H1 (cell line): ENCODE measurements around the gene MITF. TPM values are rescaled to one million over a fixed set of nuclear protein-coding genes. Genes with fewer than 3 reads are reported as not detected.

ENCODE experiments used
- CBX8 ChIP-seq: fragments of 300-800, 300-1000 bp; sonication (generic); IDR thresholded peaks from 2 replicates; pipeline ENCODE4 v1.7.1; 2016; ENCODE audit warnings: low read depth, low read length, borderline replicate concordance
- CHD1 ChIP-seq: IDR thresholded peaks from 2 replicates; pipeline ENCODE4 v1.6.1; 2012; ENCODE audit warnings: low read depth, low read length, improper control_type of control experiment
- GABPA ChIP-seq: IDR thresholded peaks from 2 replicates; pipeline ENCODE4 v1.6.1; 2011; ENCODE audit warnings: mild to moderate bottlenecking, low read length, moderate library complexity, borderline replicate concordance; ENCODE audit not compliant: insufficient read depth
- POLR2A ChIP-seq, 2 experiments: IDR thresholded peaks; 1 replicate in 1 of 2; 2 replicates in 1 of 2; pipeline ENCODE4 v1.6.1; 2011; ENCODE audit warnings: low read depth in 2 of 2, low read length in 2 of 2, mild to moderate bottlenecking in 2 of 2; ENCODE audit errors: control extremely low read depth in 1 of 2
- RNF2 ChIP-seq: fragments of 200-900, 300-1000 bp; sonication (generic); IDR thresholded peaks from 2 replicates; pipeline ENCODE4 v1.7.1; 2016; ENCODE audit warnings: borderline replicate concordance, low read depth, mild to moderate bottlenecking, antibody characterized with exemption, low read length; ENCODE audit not compliant: poor library complexity, severe bottlenecking; ENCODE audit errors: missing control alignments
- SIRT6 ChIP-seq: IDR thresholded peaks from one replicate; pipeline ENCODE4 v1.7.1; 2012; ENCODE audit warnings: low read length, inconsistent platforms
- polyA plus RNA-seq, 7 experiments: library from polyadenylated mRNA; depleted of rRNA in 3 of 7; stranded (reverse) in 5 of 7; unstranded in 2 of 7; fragments of >200 nt in 5 of 7; fragments of 200-250 nt in 2 of 7; gene quantifications; 1 replicate in 5 of 7; 2 replicates in 1 of 7; 4 replicates in 1 of 7; pipeline versions ENCODE4 v1.2.1 to v1.2.3, GENCODE V29; 2011 to 2013; ENCODE audit warnings: missing spikeins in 2 of 7, mixed read lengths in 2 of 7
- total RNA-seq: library from RNA; stranded (reverse); fragmentation: NEBNext Ultra II Directional; extraction: Animal tissue kit (Norgen Biotek cat#: 25700); gene quantifications from 2 replicates; pipeline ENCODE4 v1.2.1, GENCODE V29; 2021

MITF gene
- total and polyA plus RNA-seq, 2 of the 8 experiments (the other 6 are each of a cell fraction or from before 2014, with no cell fraction given) = 0.53 to 1.4 TPM

DNA sequence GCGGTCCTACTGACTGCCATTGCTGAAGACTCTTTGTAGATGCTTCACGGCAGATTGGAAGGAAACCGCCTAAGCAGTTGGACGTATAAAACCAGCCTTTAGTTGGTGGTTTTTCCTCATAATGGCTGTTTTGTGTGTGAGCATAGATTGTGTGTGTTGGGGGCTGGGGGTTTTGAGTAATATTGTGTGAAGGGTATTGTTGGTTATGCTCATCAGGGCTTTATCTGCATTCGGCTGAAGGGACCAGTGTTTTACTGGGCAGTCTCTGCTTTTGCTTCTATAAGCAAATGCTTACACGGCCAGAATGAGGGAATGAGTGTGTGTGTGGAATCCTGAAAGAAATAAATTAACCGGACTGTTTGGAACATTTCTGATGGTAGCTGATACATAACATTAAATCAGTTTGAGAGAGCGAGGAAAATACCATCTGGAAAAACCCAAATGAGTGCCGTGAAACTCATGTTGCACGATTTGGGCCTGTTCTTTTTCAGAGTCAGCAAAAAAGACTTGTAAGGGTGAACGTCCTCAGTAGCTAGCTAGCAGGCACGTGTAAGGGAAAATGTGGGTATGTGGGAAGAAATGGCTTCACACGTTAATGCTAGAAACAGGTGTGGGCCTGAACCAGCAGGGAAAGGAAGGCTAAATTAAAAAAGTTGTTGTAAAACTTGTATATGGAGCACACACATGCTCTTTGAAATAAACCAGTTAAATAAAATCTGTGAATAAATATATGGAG lies 1.9 kb downstream of the MITF start (continued):
- no peak for TF ChIP-seq RNF2
- no peak for TF ChIP-seq CHD1
- no peak for TF ChIP-seq CBX8
- no peak for TF ChIP-seq POLR2A (IDR thresholded peaks at IDR 0.05; ENCODE audit: control extremely low read depth in 1 of 2, low read depth in 2 of 2, low read length in 2 of 2)
- no peak for TF ChIP-seq GABPA
- no peak for TF ChIP-seq SIRT6
